Esophagus muscularis mucosa (tissue), 4 donors: ENCODE measurements around the gene PARP12. TPM values are rescaled to one million over a fixed set of nuclear protein-coding genes. Genes with fewer than 3 reads are reported as not detected.

Experiments used
- DNase-seq: peaks from one replicate; pipeline ENCODE4 v3.0.0-alpha.2; 2017; ENCODE audit errors: extremely low spot score
- H3K27ac ChIP-seq, 4 donors: fragments of 200-600 bp; sonication (generic); replicated peaks in 1 of 4; 1 replicate in 3 of 4; 2 replicates in 1 of 4; pipeline ENCODE4 v1.5.1; 2016 to 2019; ENCODE audit warnings: mild to moderate bottlenecking in 1 of 4
- H3K27me3 ChIP-seq, 4 donors: fragments of 200-600 bp; sonication (generic); one replicate each; pipeline versions ENCODE4 v1.5.1 to v1.6.0; 2016 to 2019
- H3K36me3 ChIP-seq, 4 donors: fragments of 200-600 bp; sonication (generic); one replicate each; pipeline ENCODE4 v1.5.1; 2016 to 2019
- H3K4me1 ChIP-seq, 4 donors: fragments of 200-600 bp; sonication (generic); one replicate each; pipeline ENCODE4 v1.5.1; 2016 to 2019
- H3K4me3 ChIP-seq, 4 donors: fragments of 200-600 bp; sonication (generic); 1 replicate in 2 of 4; 2 replicates in 2 of 4; pipeline ENCODE4 v1.5.1; 2016 to 2019; ENCODE audit warnings: mild to moderate bottlenecking in 4 of 4, moderate library complexity in 1 of 4
- H3K9me3 ChIP-seq, 4 donors: fragments of 200-600 bp; sonication (generic); 1 replicate in 3 of 4; 2 replicates in 1 of 4; pipeline ENCODE4 v1.5.1; 2016 to 2019
- EP300 ChIP-seq: sonication (generic); formaldehyde crosslinking; IDR thresholded peaks from one replicate; pipeline ENCODE4 v1.6.1; 2017; ENCODE audit warnings: antibody characterized with exemption
- POLR2A ChIP-seq: fragments of 450-650 bp; IDR thresholded peaks from one replicate; pipeline ENCODE4 v1.6.1; 2017; ENCODE audit warnings: antibody characterized with exemption, moderate library complexity, mild to moderate bottlenecking, low read depth
- POLR2AphosphoS5 ChIP-seq, 2 donors: sonication (generic); formaldehyde crosslinking; IDR thresholded peaks; one replicate each; pipeline ENCODE4 v1.6.1; 2017; ENCODE audit warnings: antibody characterized with exemption in 2 of 2
- WGBS: methylation state at CpG from one replicate; pipeline ENCODE4 v1.1.5; 2018; 5-methylcytosine and 5-hydroxymethylcytosine counted together
- intact Hi-C: fragments of 100-400 bp; cut with DNase I; formaldehyde crosslinking; loops from one replicate; pipeline ENCODE4 v1.15.1; 2023
- total RNA-seq, 4 donors: library from RNA; depleted of rRNA; stranded (reverse); fragments of >200 nt; gene quantifications; one replicate each; pipeline versions ENCODE4 v1.1.0 to v1.2.1, GENCODE V29; 2016
- TF ChIP-seq, protein P1 (sequence below), 3 experiments: fragments of 200-600 bp in 2 of 3; fragments of 450-650 bp in 1 of 3; sonication (generic) in 2 of 3; IDR thresholded peaks; one replicate each; pipeline ENCODE4 v1.5.1; 2017 to 2019; ENCODE audit warnings: antibody characterized with exemption in 3 of 3, mild to moderate bottlenecking in 2 of 3, moderate library complexity in 1 of 3

The PARP12 gene
- total RNA-seq, 4 donors from 2014 or later = 20.6 to 24.5 (median 23.4) TPM

DNA sequence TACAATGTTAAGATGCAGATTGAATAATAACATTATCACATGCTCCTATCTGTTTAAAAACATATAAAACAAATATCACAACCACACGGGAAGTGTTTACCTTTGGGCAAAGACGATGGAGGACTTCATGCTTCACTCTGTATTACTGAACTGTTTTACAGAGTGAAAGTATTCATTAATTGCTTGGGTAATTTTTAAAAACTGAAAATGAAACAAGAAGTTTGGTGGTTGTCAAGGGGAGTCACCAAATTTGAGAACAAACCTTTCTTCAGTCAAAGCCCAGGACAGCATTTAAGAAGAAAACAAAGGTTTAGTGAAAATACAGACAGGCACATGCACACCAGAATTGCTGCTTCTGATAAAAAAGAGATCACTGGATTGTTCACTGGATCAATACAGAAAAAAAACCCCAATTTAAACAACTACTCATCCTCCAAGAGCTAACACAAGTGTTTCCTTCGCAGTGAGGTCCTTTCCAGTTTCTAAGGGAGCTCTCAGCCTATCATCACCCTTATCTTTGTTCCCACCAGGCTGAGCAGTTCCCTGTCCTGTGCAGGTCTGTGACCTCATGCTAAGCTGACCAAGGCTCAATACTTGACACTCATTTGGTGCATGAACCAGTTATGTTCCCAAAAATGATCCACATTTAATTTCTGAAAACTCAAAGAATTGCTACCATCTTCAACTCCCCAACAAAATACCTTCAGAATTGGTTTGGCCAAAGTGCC lies 8.8 kb downstream of the PARP12 start:
- peak; percentile 7 for DNase-seq
- intact Hi-C loops = no loop called here
- Histone ChIP-seq H3K9me3 (no peaks in the 10 kb centered on the region), H3K27me3 (no peaks in the 10 kb centered on the region), H3K36me3 (peaks cover 0 to 36% (median 6%) of the 10 kb centered on the region in 4 donors), H3K4me3 (no peak overlapping the region), H3K27ac (no peak overlapping the region), H3K4me1 (peaks cover under 1 to 12% (median 8%) of the 10 kb centered on the region in 4 donors)
- TF ChIP-seq EP300 = no peak
- TF ChIP-seq, protein P1, sequence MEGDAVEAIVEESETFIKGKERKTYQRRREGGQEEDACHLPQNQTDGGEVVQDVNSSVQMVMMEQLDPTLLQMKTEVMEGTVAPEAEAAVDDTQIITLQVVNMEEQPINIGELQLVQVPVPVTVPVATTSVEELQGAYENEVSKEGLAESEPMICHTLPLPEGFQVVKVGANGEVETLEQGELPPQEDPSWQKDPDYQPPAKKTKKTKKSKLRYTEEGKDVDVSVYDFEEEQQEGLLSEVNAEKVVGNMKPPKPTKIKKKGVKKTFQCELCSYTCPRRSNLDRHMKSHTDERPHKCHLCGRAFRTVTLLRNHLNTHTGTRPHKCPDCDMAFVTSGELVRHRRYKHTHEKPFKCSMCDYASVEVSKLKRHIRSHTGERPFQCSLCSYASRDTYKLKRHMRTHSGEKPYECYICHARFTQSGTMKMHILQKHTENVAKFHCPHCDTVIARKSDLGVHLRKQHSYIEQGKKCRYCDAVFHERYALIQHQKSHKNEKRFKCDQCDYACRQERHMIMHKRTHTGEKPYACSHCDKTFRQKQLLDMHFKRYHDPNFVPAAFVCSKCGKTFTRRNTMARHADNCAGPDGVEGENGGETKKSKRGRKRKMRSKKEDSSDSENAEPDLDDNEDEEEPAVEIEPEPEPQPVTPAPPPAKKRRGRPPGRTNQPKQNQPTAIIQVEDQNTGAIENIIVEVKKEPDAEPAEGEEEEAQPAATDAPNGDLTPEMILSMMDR (IDR thresholded peaks at IDR 0.05) = no peak
- no peak for TF ChIP-seq POLR2AphosphoS5 (IDR thresholded peaks at IDR 0.05)
- no peak for TF ChIP-seq POLR2A
- WGBS = 82% methylated on average over 3 of the region's 3 CpGs

DNA sequence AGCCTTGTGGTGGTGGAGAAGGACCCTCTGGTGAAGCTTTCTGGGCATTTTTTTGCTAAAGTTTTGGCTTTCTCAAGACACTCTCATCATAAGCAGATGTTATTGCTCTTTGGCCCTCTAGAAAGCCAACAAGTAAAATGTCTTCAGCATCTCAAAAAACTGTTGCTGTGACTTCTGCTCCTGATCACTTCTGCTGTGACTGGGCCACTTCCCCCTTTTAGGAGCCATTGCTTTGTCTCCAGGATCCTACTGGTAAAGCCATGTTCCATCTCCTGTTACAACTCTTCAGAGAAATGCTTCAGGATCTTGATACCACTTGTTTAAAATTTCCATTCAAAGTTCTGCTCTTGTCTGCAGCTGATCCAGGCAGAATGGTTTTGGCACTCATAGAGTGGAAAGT lies 10.9 kb downstream of the PARP12 start:
- no peak overlapping the region for H3K4me3 ChIP-seq
- H3K4me1 ChIP-seq = peaks cover 0 to 12% (median 5%) of the 10 kb centered on the region in 4 donors
- no peaks in the 10 kb centered on the region for H3K9me3 ChIP-seq
- intact Hi-C loops = no loop called here
- peak; percentile 26 for DNase-seq
- no peak overlapping the region for H3K27ac ChIP-seq
- no peaks in the 10 kb centered on the region for H3K27me3 ChIP-seq
- H3K36me3 ChIP-seq = peaks cover 0 to 38% (median 8%) of the 10 kb centered on the region in 4 donors
- TF ChIP-seq POLR2AphosphoS5 (IDR thresholded peaks at IDR 0.05) = no peak
- TF ChIP-seq, protein P1 (IDR thresholded peaks at IDR 0.05) = no peak
- TF ChIP-seq EP300 = no peak
- TF ChIP-seq POLR2A = no peak

DNA sequence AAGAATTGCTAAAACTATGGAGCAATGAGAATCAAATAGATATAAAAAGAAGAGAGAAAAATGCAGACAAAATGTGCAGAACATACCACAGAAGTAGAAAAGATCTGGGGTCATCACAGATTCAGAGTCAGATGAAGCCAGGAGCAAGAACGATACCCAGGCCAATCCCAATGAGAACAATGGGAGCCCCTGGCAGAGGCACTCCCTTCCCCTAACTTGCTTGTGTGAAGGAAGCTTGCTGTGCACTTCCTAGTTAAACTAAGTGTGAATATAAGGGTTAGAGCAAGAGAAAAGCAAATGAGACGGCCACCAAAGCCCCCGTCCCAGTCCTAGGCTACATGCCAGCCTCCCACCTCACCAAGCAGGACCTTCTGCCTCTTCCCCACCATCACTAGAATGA lies 12.7 kb downstream of the PARP12 start:
- no peak overlapping the region for H3K4me3 ChIP-seq
- peaks cover 0 to 12% (median 5%) of the 10 kb centered on the region in 4 donors for H3K4me1 ChIP-seq
- H3K36me3 ChIP-seq = peaks cover 0 to 43% (median 14%) of the 10 kb centered on the region in 4 donors
- H3K9me3 ChIP-seq = no peaks in the 10 kb centered on the region
- intact Hi-C loops = no loop called here
- H3K27ac ChIP-seq = peak overlapping the region in 2 of 4 donors; percentile 44 to 56
- H3K27me3 ChIP-seq = no peaks in the 10 kb centered on the region
- WGBS = 84% methylated on average over 3 of the region's 3 CpGs
- no peak for TF ChIP-seq POLR2AphosphoS5 (IDR thresholded peaks at IDR 0.05)
- TF ChIP-seq POLR2A = no peak
- TF ChIP-seq EP300 = no peak
- TF ChIP-seq, protein P1 (IDR thresholded peaks at IDR 0.05) = no peak
- no peak for DNase-seq

DNA sequence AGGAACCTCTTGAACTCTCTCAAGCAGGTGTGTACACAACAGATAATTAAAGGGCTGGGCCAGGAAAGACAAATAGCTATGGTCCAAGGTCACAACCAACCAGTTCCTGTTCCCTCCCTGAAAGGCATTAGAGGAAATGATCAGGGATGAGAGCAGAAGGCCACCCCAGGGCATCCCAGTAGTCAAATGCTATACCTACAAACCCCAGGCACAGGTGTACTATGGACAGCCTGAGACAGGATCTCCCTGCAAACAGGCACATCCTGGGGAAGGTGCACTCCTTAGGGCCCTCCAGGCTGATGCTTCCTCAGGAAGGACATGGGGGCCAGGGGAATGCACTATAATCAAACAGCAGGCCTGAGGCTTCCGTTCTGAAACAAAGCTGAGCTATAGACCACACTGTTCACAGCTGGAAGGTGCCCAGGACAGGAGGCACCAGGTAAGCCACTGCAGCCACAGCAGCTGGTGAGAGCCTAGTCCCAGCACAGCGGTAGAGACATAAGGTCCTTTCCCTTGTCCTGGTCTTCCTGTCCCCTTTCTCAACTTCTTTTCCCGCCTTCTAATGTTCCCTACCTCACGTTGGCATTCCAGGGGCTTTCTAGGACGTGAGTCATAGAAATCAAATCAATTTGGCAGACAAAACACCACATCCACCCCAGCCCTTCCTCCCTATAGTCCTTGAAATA lies 13.3 kb downstream of the PARP12 start:
- H3K27me3 ChIP-seq = no peaks in the 10 kb centered on the region
- H3K9me3 ChIP-seq = no peaks in the 10 kb centered on the region
- H3K4me1 ChIP-seq = peaks cover 0 to 12% (median 5%) of the 10 kb centered on the region in 4 donors
- WGBS = 66% methylated on average over 5 of the region's 5 CpGs
- intact Hi-C loops = no loop called here
- peak overlapping the region in 2 of 4 donors; percentile 11 to 21 for H3K27ac ChIP-seq
- H3K4me3 ChIP-seq = no peak overlapping the region
- no peak for TF ChIP-seq POLR2AphosphoS5 (IDR thresholded peaks at IDR 0.05)
- TF ChIP-seq EP300 = no peak
- TF ChIP-seq, protein P1 (IDR thresholded peaks at IDR 0.05) = no peak
- TF ChIP-seq POLR2A = no peak
- peaks cover 0 to 49% (median 18%) of the 10 kb centered on the region in 4 donors for H3K36me3 ChIP-seq
- DNase-seq = peak; percentile 39
